HepG2 (cell line): Measurements from ENCODE around the gene PLK3. TPM values are rescaled to one million over a fixed set of nuclear protein-coding genes. Genes with fewer than 3 reads are reported as not detected.
"Not testable (repeated sequence)": the region's sequence is repeated elsewhere in the genome, so short reads cannot be mapped to it uniquely, and the experiment has no call there.

ENCODE experiments used
- ATAC-seq: fragments of 200-7000 bp; cut with Tn5 transposase; 3 replicates; pipeline ENCODE4 v1.9.1; 2020; ENCODE audit warnings: mild to moderate bottlenecking, moderate library complexity
- BruUV-seq: library from RNA; stranded (reverse); fragments of 400-500 nt; replicated peaks from 2 replicates; lab custom pipeline; 2021; lab: Mats Ljungman, UMichigan
- CTCF ChIA-PET: fragments of 300-600 bp; formaldehyde crosslinking; extraction: SDS; loops from one replicate; lab custom pipeline; 2021; ENCODE audit warnings: low total read pairs, inconsistent platforms, low intra/inter-chr PET ratio; lab: Yijun Ruan, JAX
- POLR2A ChIA-PET: fragments of 350-600 bp; sonication (Branson Sonifier 250); formaldehyde crosslinking; loops from one replicate; lab custom pipeline; 2020; ENCODE audit warnings: antibody characterized with exemption, inconsistent platforms; lab: Yijun Ruan, JAX
- DNase-seq: peaks from one replicate; pipeline ENCODE4 v3.0.0-alpha.2; 2015; ENCODE audit warnings: low spot score
- FAIRE-seq: peaks from 3 replicates; lab custom pipeline; 2011; peaks lifted over from hg19 to GRCh38; lab: Jason Lieb, UNC
- H2AFZ ChIP-seq: one replicate; pipeline ENCODE4 v1.6.1; 2011; ENCODE audit warnings: low read length, inconsistent platforms
- H3K27ac ChIP-seq: fragments of 300-600 bp; 3 replicates; pipeline ENCODE4 v1.8.0; 2011; ENCODE audit warnings: mixed run types, mild to moderate bottlenecking, mixed read lengths, low read length, inconsistent platforms; ENCODE audit not compliant: insufficient read depth; ENCODE audit errors: extremely low read length
- H3K27me3 ChIP-seq, 2 experiments: fragments of 200-600 bp in 1 of 2; 2 replicates in 1 of 2; 3 replicates in 1 of 2; pipeline versions ENCODE4 v1.6.0 to v1.8.0; 2011; ENCODE audit warnings: low read length in 2 of 2, mild to moderate bottlenecking in 2 of 2, moderate library complexity in 2 of 2, inconsistent platforms in 1 of 2; ENCODE audit not compliant: insufficient read depth in 2 of 2, control insufficient read depth in 1 of 2
- H3K36me3 ChIP-seq, 2 experiments: fragments of 200-600 bp in 1 of 2; replicated peaks in 1 of 2; 2 replicates in 1 of 2; 3 replicates in 1 of 2; pipeline versions ENCODE4 v1.5.1 to v1.8.0; 2011; ENCODE audit warnings: low read length in 2 of 2, inconsistent platforms in 1 of 2; ENCODE audit not compliant: insufficient read depth in 2 of 2, control insufficient read depth in 1 of 2
- H3K4me1 ChIP-seq: 2 replicates; pipeline ENCODE4 v1.5.1; 2012; ENCODE audit warnings: low read length, inconsistent platforms; ENCODE audit not compliant: insufficient read depth
- H3K4me2 ChIP-seq: 2 replicates; pipeline ENCODE4 v1.6.0; 2011; ENCODE audit warnings: low read depth, low read length, inconsistent platforms
- H3K4me3 ChIP-seq, 3 experiments: fragments of 200-600 bp in 1 of 3; sonication (generic), shearing (Covaris generic) in 1 of 3; replicated peaks in 1 of 3; 2 replicates each; pipeline ENCODE4 v1.5.1; 2011 to 2016; ENCODE audit warnings: low read length in 3 of 3, inconsistent platforms in 2 of 3, low read depth in 2 of 3, mild to moderate bottlenecking in 2 of 3, control low read depth in 1 of 3, mixed read lengths in 1 of 3; ENCODE audit not compliant: insufficient read depth in 1 of 3
- H3K79me2 ChIP-seq: one replicate; pipeline ENCODE4 v1.6.1; 2011; ENCODE audit warnings: low read length, inconsistent platforms; ENCODE audit not compliant: insufficient read depth
- H3K9ac ChIP-seq: 2 replicates; pipeline ENCODE4 v1.6.0; 2011; ENCODE audit warnings: mild to moderate bottlenecking, low read depth, low read length, inconsistent platforms; ENCODE audit not compliant: insufficient read depth
- H3K9me3 ChIP-seq: 2 replicates; pipeline ENCODE4 v1.5.1; 2012; ENCODE audit warnings: mild to moderate bottlenecking, low read length
- H4K20me1 ChIP-seq: 2 replicates; pipeline ENCODE4 v1.6.0; 2011; ENCODE audit warnings: inconsistent platforms, mild to moderate bottlenecking, low read length, moderate library complexity; ENCODE audit not compliant: insufficient read depth
- CCDC6 ChIP-seq: sonication (generic); formaldehyde crosslinking; IDR thresholded peaks from 2 replicates; pipeline ENCODE4 v1.8.1; 2022; ENCODE audit warnings: mild to moderate bottlenecking, missing genetic modification reagents, moderate library complexity
- MATR3 ChIP-seq: sonication (generic); formaldehyde crosslinking; IDR thresholded peaks from 2 replicates; pipeline ENCODE4 v1.4.0; 2020; ENCODE audit warnings: missing genetic modification reagents
- MAZ ChIP-seq, 2 experiments: sonication (generic) in 1 of 2; formaldehyde crosslinking in 1 of 2; IDR thresholded peaks; 2 replicates each; pipeline versions ENCODE4 v1.5.0 to v1.6.1; 2012 to 2020; ENCODE audit warnings: low read depth in 2 of 2, mild to moderate bottlenecking in 2 of 2, borderline replicate concordance in 1 of 2, improper control_type of control experiment in 1 of 2, low read length in 1 of 2, missing genetic modification reagents in 1 of 2, moderate library complexity in 1 of 2
- SATB2 ChIP-seq: sonication (generic); formaldehyde crosslinking; IDR thresholded peaks from 2 replicates; pipeline ENCODE4 v1.5.0; 2020; ENCODE audit warnings: missing genetic modification reagents
- WGBS: methylation state at CpG from one replicate; pipeline ENCODE4 v1.1.6; 2017; ENCODE audit warnings: low lambda C conversion rate; 5-methylcytosine and 5-hydroxymethylcytosine counted together
- in situ Hi-C: cut with HindIII; loops from 2 replicates; pipeline ENCODE4 v1.10.0; 2017; ENCODE audit warnings: low pct_unique_long_range_greater_than_20kb; ENCODE audit not compliant: extremely low pct_ligation_motif_present
- intact Hi-C: fragments of 100-400 bp; cut with micrococcal nuclease; formaldehyde crosslinking; loops from one replicate; pipeline ENCODE4 v1.10.0; 2022; ENCODE audit not compliant: unreplicated experiment
- polyA plus RNA-seq, 8 experiments: library from polyadenylated mRNA; depleted of rRNA in 3 of 8; stranded (reverse) in 7 of 8; unstranded in 1 of 8; fragments of >200 nt; fragmentation: Illumina TruSeq in 4 of 8; extraction: Trizol in 4 of 8; gene quantifications; 2 replicates each; pipeline versions ENCODE4 v1.2.1 to v1.2.3, GENCODE V29; 2011 to 2016; ENCODE audit warnings: low read depth in 4 of 8, missing spikeins in 1 of 8, mixed read lengths in 1 of 8; ENCODE audit not compliant: insufficient read depth in 1 of 8
- total RNA-seq, 5 experiments: library from RNA; depleted of rRNA; stranded (reverse); fragments of >200 nt; fragmentation: Illumina TruSeq; extraction: Trizol; gene quantifications; 2 replicates each; pipeline ENCODE4 v1.2.3, GENCODE V29; 2016; ENCODE audit warnings: low read depth in 1 of 5

PLK3 gene
- total and polyA plus RNA-seq, 2 of the 13 experiments (the other 11 are each of a cell fraction or from before 2014, with no cell fraction given): 9.8 to 16.9 TPM

GRCh38 chr1:44760876-44761275 is 39.3 kb upstream of the PLK3 start:
- Histone ChIP-seq H3K27me3 (no peaks in the 10 kb centered on the region), H3K4me1 (no peaks in the 10 kb centered on the region), H2AFZ (no peak overlapping the region), H3K27ac (no peak overlapping the region), H3K36me3 (peaks cover 42 to 74% of the 10 kb centered on the region in 2 experiments), H3K4me3 (no peak overlapping the region), H4K20me1 (no peaks in the 10 kb centered on the region), H3K79me2 (no peaks in the 10 kb centered on the region), H3K9ac (no peak overlapping the region), H3K9me3 (no peaks in the 10 kb centered on the region), H3K4me2 (no peak overlapping the region)
- BruUV-seq: no TSS peak
- WGBS: 92% methylated on average over 1 of the region's 3 CpGs
- TF ChIP-seq CCDC6 (CRISPR knock-in tag) (no peak), MATR3 (no peak), MAZ (IDR thresholded peaks at IDR 0.05; ENCODE audit: borderline replicate concordance, low read depth, low read length) (no peak), MAZ (CRISPR knock-in tag; IDR thresholded peaks at IDR 0.05; ENCODE audit: low read depth) (no peak), SATB2 (no peak)
- POLR2A ChIA-PET: no interaction called here
- no peak for FAIRE-seq
- in situ Hi-C loops (no loop called here), intact Hi-C loops (no loop called here)
- no peak for ATAC-seq
- CTCF ChIA-PET: no interaction called here
- no peak for DNase-seq

- CTCF ChIA-PET, in situ Hi-C loops, FAIRE-seq: not testable (repeated sequence)
Measured at GRCh38 chr1:44766421-44766820, 33.8 kb upstream of the PLK3 start.

More at GRCh38 chr1:44766421-44766820, 33.8 kb upstream of the PLK3 start:
- intact Hi-C loops, H3K79me2 ChIP-seq, H2AFZ ChIP-seq, ATAC-seq, H4K20me1 ChIP-seq, H3K9me3 ChIP-seq, BruUV-seq, H3K9ac ChIP-seq, DNase-seq, H3K4me1 ChIP-seq, H3K27me3 ChIP-seq, H3K4me2 ChIP-seq, H3K27ac ChIP-seq, H3K4me3 ChIP-seq: not testable (repeated sequence)
- peaks cover 21 to 45% of the 10 kb centered on the region in 2 experiments for H3K36me3 ChIP-seq
- POLR2A ChIA-PET: interaction anchor here (2.6 kb wide), 1 partner anchor 9 kb away, joined by 16 read pairs; the partner anchor contains the start of gene RPS8
- WGBS: 93% methylated on average over 6 of the region's 6 CpGs
